Neuron (in vitro differentiated cells): ENCODE measurements around the gene HES6.

Source experiments
- H2AFZ ChIP-seq: one replicate; pipeline ENCODE4 v1.6.1; 2013; ENCODE audit warnings: low read depth, mild to moderate bottlenecking, inconsistent platforms, low read length, moderate library complexity
- H3K27me3 ChIP-seq: one replicate; pipeline ENCODE4 v1.6.1; 2013; ENCODE audit warnings: low read length; ENCODE audit not compliant: insufficient read depth
- H3K36me3 ChIP-seq: one replicate; pipeline ENCODE4 v1.6.1; 2013; ENCODE audit warnings: low read length; ENCODE audit not compliant: insufficient read depth
- H3K4me1 ChIP-seq: one replicate; pipeline ENCODE4 v1.6.1; 2013; ENCODE audit warnings: low read length; ENCODE audit not compliant: insufficient read depth
- H3K4me3 ChIP-seq: 2 replicates; pipeline ENCODE4 v1.5.1; 2013; ENCODE audit warnings: mild to moderate bottlenecking, low read length, moderate library complexity
- H3K9me3 ChIP-seq: one replicate; pipeline ENCODE4 v1.6.1; 2013; ENCODE audit warnings: low read length

HES6 gene

DNA sequence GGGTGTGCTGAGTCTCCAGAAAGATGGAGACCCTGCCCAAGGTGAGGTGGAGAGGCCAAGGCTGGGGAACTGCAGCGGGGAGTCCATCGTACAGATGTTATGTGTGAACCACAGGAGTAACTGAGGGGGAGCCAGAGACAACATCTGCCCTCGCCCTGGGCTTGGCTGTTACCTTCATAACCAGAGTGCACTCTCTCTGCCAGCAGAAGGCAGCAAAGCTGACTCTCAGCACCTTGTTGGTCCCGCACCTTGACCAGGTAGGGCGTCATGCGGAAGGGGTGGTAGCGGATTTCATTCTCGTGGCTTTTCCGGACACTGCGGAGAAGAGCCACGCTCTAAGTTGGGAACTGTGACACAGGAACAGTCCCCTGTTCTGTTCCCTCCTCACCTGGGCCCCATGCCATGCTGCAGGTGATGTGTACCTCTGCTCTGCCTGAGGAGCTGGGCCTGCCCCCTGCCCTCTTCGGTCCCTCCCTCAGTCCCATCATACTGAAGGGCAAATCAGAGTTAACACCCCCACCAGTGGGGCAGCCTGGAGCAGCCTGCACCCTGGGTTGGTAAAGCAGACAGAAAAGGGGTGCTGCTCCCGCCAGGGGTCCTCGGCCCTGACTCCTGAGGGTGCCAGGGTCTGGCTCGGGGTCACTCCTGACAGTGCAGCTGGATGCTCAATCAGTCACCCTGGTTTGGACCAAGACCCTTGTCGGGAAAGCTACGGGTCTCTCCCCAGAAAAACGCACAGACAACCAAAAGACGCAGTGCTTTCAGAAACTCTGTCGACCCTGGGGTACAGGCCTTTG, 28.2 kb upstream of the HES6 start:
- peaks cover 22% of the 10 kb centered on the region for H3K36me3 ChIP-seq
- H3K9me3 ChIP-seq, result no peaks in the 10 kb centered on the region
- H2AFZ ChIP-seq, result no peak overlapping the region
- H3K4me3 ChIP-seq, result no peak overlapping the region
- peaks cover 3% of the 10 kb centered on the region for H3K4me1 ChIP-seq
- no peaks in the 10 kb centered on the region for H3K27me3 ChIP-seq

DNA sequence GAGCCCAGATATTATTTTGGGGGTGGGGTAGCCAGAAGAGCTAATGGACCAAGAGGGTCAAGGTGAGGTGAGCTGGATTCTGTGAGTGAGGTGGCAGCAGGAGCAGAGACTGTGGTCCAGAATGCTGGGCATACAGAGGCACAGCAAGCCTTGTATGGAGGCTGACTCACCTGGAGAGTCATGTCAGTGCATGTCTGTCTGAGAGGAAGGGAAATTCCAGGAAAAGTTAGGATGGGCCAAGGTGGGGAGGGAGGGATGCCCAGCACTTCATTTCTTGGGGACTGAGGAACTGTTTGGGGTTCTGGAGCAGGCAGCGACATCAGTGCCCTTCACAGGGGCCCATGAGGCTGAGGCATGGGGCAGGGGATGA, 27.5 kb upstream of the HES6 start:
- H3K9me3 ChIP-seq, result no peaks in the 10 kb centered on the region
- peaks cover 8% of the 10 kb centered on the region for H3K4me1 ChIP-seq
- H2AFZ ChIP-seq, result no peak overlapping the region
- no peak overlapping the region for H3K4me3 ChIP-seq
- H3K27me3 ChIP-seq, result no peaks in the 10 kb centered on the region
- peaks cover 20% of the 10 kb centered on the region for H3K36me3 ChIP-seq

DNA sequence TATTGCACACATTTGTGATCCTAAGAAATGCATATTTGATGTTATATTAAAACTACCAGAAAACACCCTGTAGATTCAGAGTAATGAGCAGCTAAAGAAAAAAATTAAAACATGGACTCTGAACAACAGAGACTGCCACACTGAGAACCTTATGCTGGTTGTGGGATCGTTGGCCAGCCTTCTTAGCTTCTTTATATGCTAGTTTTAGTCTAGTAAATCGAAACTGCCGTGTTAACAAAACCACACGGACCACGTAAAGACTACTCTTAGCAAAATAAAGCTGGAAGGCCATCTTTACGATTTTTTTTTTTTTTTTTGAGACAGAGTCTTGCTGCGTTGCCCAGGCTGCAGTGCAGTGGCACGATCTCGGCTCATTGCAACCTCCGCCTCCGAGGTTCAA, 25.8 kb upstream of the HES6 start:
- no peak overlapping the region for H3K4me3 ChIP-seq
- no peaks in the 10 kb centered on the region for H3K27me3 ChIP-seq
- H3K36me3 ChIP-seq, result peaks cover 16% of the 10 kb centered on the region
- peaks cover 24% of the 10 kb centered on the region for H3K4me1 ChIP-seq
- H2AFZ ChIP-seq, result no peak overlapping the region
- H3K9me3 ChIP-seq, result no peaks in the 10 kb centered on the region

DNA sequence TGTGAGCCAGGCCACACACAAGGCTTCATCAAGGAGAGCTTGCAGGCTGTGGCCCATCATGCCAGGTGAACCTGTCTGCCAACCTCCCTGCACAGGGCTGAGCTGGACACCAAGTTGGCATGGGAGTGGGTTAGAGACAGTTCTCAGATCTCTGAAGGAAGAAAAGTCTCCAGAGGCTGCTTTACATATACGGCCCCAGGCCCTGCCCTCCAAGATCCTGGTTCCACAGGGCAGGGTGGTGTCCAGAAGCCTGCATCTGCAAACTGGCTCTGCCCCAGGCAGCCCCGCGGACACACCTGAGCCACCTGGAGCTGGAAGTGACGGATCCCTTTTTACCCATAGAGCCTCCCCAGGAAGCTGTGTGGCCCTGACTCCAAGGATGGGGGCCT, 24.2 kb upstream of the HES6 start:
- peaks cover 13% of the 10 kb centered on the region for H3K36me3 ChIP-seq

DNA sequence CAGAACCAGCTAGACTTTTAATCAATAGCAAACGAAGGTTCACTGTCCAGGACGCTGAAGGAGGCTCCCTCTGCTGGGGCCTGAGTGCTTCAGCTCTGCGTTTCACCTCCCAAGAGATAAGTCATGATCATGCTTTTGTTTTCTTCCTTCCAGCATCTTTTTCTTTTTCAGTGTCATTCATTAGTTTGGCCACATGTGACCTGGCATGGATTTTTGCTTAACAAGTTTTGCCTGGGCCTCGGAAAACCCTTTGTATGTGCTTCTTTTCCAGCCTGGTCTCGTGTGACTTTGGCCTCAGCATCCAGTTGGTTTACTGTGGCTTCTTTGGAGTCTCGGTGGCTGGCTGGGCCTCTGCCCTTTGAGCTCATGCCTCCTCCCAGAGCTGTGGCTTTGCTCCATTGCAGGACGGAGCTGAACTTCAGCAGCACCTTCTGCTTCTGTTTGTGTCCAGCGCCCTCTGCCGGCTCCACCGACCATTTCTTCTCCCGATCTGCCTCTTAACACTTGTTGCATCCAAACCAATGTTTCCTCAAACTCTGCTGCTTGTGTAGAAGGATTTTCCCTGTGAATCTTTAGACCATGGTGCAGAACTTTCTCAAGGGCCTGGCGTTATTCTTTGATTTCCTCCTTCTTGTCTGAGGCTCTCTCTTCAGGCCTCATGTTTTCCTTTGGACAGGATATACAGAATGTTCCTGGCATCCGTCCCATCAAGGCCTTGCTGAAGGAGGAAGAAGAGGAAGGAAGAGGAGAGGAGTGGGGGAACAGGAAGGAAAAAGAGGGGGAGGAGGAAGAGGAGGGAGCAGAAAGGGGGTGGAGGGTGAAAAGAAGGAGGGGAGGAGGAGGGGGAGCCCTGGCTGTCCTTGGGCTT, 23.6 kb upstream of the HES6 start:
- H3K9me3 ChIP-seq, result no peaks in the 10 kb centered on the region
- no peaks in the 10 kb centered on the region for H3K27me3 ChIP-seq
- H3K4me1 ChIP-seq, result peaks cover 26% of the 10 kb centered on the region
- no peak overlapping the region for H2AFZ ChIP-seq
- H3K4me3 ChIP-seq, result no peak overlapping the region
- H3K36me3 ChIP-seq, result peaks cover 11% of the 10 kb centered on the region

More for the DNA sequence above, 24.2 kb upstream of the HES6 start:
- H3K27me3 ChIP-seq, result no peaks in the 10 kb centered on the region
- no peaks in the 10 kb centered on the region for H3K9me3 ChIP-seq
- peaks cover 26% of the 10 kb centered on the region for H3K4me1 ChIP-seq
- H2AFZ ChIP-seq, result no peak overlapping the region
- no peak overlapping the region for H3K4me3 ChIP-seq

DNA sequence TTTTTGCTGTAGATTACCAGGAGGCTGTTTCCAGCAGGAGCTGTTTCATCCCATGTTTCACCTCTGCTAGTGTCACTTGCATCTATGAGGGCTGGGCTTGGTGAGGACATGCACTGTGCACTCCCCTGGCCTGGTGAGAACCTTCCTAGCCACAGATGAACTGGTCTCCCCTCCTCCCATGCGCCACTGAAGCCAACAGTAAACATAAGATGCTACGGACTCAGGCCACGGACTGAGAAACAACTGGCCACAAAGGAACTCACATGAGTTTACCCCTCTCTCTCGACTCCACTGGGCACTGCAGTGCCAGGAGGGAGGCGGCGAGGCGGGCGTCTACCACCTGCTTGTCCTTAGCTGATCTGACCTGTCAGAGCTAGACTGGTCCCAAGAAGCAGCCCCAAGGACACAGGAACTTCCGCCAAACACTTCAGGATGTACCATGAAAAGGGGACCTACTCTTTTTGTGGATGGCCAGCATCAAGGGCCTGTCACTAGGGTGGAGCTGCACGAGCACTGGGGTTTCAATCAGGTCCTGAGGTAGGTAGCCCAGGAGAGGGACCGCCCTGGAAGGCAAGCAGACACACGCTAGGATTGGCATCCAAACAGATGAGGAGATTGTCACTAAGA, 22.8 kb upstream of the HES6 start:
- peaks cover 26% of the 10 kb centered on the region for H3K4me1 ChIP-seq
- H3K9me3 ChIP-seq, result no peaks in the 10 kb centered on the region
- no peak overlapping the region for H2AFZ ChIP-seq
- peaks cover 3% of the 10 kb centered on the region for H3K36me3 ChIP-seq
- no peaks in the 10 kb centered on the region for H3K27me3 ChIP-seq
- H3K4me3 ChIP-seq, result no peak overlapping the region

DNA sequence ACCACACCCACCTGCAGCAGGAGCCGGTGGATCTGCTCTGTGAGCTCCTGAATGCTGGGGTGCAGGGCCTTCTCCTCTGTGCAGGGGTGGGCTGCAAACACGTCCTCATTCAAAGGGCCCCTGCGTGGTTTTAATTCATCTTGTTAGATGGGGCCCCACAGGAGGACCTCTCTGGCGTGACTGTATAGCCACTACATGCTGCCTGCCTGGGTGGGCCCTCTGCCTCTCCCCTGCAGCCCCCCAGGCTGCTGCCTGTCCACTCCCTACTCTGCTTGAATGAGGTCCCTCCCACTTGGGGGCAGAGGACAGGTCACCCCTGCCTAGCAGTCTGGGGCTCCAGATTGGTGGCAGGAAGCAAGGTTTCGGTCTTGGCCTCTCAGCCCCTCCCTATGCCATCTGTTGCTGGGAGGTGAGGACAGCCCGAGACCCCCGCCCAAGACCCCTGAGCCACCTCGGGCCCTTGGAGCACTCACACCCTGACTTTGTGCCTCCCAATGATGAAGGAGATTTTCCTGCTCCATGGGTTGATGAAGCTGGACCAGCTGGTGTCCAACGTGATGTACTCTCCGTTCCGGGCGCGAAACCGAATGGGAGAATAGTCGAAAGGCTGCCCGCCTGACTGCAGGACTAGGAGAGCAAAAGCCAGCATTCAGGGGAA, 22.0 kb upstream of the HES6 start:
- H3K27me3 ChIP-seq, result no peaks in the 10 kb centered on the region
- no peak overlapping the region for H2AFZ ChIP-seq
- H3K9me3 ChIP-seq, result no peaks in the 10 kb centered on the region
- peaks cover 26% of the 10 kb centered on the region for H3K4me1 ChIP-seq
- H3K4me3 ChIP-seq, result no peak overlapping the region
- peaks cover 2% of the 10 kb centered on the region for H3K36me3 ChIP-seq

DNA sequence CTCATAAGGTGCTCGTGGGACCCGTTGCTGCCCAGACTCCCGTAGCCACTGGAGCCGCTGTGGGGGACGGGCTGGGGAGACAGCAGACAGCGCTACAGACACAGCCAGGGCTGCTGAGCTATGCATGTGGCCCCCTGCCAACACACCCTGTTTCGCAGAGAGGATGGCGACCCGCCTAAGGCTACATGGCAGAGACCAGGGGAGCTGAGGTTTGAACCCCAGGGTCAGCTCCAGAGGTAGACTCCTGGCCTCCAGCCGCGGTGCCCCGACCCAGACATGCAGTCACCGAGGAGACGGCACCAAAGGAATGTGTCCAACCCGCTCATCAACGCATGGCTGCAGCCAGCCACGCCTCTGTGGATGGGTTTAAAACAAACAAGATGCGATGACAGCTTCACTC, 21.0 kb upstream of the HES6 start:
- Histone ChIP-seq H3K27me3 (no peaks in the 10 kb centered on the region), H2AFZ (no peak overlapping the region), H3K36me3 (peaks cover 2% of the 10 kb centered on the region), H3K9me3 (no peaks in the 10 kb centered on the region), H3K4me1 (peaks cover 26% of the 10 kb centered on the region), H3K4me3 (no peak overlapping the region)

DNA sequence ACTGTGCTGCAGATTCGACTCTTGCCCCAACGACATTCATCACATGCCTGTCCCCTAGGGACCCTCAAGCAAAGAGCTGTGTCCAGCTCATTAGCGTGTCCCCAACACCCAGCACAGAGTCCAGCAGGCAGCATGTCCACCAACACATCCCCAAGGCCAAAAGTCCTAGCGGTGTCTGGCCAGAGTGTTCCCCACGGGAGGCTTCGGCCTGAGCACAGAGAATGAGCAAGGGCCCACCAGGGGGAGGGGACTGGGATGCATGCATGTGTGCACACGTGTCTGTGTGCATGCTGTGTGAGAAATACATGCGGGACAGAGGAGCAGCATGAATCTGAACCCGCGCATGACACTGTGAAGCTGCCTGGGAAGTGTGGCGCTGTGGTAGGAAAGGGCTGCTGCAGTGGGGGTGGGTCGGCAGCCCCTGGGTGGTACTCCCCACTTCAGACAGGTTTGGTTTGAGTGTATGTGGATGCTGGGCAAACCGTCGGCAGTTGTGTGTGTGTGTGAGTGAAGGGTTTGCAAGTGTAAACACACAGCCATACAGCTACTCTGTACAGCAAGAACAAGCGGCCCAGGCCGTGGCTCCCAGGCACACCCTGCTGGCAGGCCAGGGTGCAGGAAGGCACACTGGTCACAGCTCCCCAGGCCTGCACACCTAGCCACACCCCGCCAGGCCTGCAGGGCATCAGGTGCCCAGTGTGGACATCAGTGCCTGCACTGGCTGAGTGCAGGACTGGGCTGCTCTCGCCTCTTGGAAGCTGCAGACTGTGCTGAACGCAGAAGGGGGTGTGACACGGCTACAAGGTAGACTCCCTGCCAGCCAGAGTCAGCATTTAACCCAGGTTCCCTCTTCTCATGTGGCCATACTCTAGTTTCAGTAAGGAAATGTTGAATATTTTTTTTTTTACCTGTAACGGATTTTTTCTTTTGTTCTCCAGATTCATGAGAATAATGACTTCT, 19.5 kb upstream of the HES6 start:
- Histone ChIP-seq H3K36me3 (peaks cover 11% of the 10 kb centered on the region), H3K4me3 (no peak overlapping the region), H3K27me3 (no peaks in the 10 kb centered on the region), H3K9me3 (no peaks in the 10 kb centered on the region), H3K4me1 (peaks cover 26% of the 10 kb centered on the region), H2AFZ (no peak overlapping the region)

DNA sequence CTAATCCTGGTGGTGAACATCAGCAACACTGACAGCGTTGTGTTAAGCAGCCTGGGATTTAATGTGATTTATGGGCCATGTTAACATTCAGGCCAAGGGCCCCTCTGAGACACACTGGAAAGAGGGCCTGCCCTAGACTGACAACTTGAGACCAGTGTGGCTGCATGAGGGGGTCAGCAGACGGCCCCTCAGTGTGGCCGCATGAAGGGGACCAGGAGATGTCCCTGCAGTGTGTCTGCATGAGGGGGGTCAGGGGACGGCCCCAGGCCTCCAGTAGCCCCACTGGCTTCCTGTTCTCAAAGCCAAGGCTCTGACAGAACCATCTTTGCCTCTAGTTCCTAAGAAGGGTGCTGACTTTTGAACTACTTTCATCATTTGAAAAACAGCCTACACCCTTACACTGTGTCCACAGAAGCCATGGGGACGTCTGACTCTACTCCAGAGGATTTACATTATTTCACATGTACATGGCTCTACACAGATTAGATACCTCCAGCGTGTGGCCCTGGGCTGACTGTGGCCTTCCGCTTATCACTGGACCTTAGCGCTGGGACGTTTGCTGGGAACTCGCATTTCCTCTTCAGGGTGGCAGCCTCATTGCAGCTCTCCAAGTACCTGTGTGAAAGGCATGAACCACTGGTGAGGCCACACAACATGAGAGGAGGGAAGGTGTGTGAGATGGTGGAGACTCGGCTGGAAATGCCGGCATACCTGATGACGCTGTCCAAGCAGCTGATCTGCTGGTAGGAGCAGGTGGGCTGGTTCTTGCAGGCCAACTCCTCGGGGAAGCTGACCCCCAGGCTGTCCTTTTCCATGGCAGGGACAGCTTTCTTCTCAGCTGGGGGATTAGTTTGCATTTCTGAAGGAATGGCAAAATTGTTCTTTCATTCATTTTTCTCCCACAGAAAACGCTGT, 18.2 kb upstream of the HES6 start:
- peaks cover 22% of the 10 kb centered on the region for H3K4me1 ChIP-seq
- no peaks in the 10 kb centered on the region for H3K27me3 ChIP-seq
- peaks cover 16% of the 10 kb centered on the region for H3K36me3 ChIP-seq
- no peaks in the 10 kb centered on the region for H3K9me3 ChIP-seq
- H2AFZ ChIP-seq, result no peak overlapping the region
- no peak overlapping the region for H3K4me3 ChIP-seq

DNA sequence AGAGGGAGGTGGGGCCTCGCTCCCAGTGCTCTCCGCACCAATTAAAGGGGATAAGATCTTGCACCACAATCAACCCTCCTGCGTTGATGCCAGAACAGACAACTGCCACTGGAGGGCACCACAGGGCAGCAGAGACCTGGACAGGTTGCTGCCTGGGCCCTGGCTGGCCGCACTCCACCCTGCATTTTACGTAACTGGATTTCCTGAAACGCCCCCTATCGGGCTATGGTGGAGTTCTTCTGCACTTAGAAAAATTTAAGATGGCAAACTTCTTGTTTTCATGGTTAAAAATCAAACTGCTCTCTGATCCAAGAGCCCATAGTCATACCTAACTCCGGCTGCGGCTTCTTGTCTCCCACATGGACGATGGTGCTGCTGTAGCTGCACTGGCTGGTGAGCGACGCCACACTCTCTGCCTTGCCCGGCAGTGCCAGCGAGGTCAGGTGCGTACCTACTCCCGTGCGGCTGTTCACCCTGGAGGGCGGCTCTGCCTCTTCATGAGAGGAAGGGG, 16.8 kb upstream of the HES6 start:
- Histone ChIP-seq H3K4me1 (peaks cover 13% of the 10 kb centered on the region), H3K27me3 (no peaks in the 10 kb centered on the region), H2AFZ (no peak overlapping the region), H3K9me3 (no peaks in the 10 kb centered on the region), H3K36me3 (peaks cover 21% of the 10 kb centered on the region), H3K4me3 (no peak overlapping the region)
